Kidney (tissue), 14 donors: ENCODE results near the gene IL9. TPM values are rescaled to one million over a fixed set of nuclear protein-coding genes. Genes with fewer than 3 reads are reported as not detected.

Experiments used
- DNase-seq, 5 donors: peaks; one replicate each; pipeline ENCODE4 v3.0.0-alpha.2; 2013 to 2020
- FAIRE-seq: peaks from 2 replicates; lab custom pipeline; 2012; peaks lifted over from hg19 to GRCh38; lab: Jason Lieb, UNC
- H3K27ac ChIP-seq, 2 donors: one replicate each; pipeline ENCODE4 v1.7.0; 2013; ENCODE audit warnings: low read depth in 2 of 2, low read length in 2 of 2, inconsistent platforms in 1 of 2
- H3K27me3 ChIP-seq: one replicate; pipeline ENCODE4 v1.7.1; 2013; ENCODE audit warnings: low read length, inconsistent platforms; ENCODE audit not compliant: control insufficient read depth, insufficient read depth
- H3K36me3 ChIP-seq, 3 donors: one replicate each; pipeline versions ENCODE4 v1.7.0 to v1.7.1; 2013; ENCODE audit warnings: low read length in 3 of 3, control low read depth in 1 of 3, inconsistent platforms in 1 of 3; ENCODE audit not compliant: insufficient read depth in 3 of 3, control insufficient read depth in 2 of 3
- H3K4me1 ChIP-seq, 3 donors: one replicate each; pipeline versions ENCODE4 v1.7.0 to v1.7.1; 2013; ENCODE audit warnings: low read length in 3 of 3, inconsistent platforms in 1 of 3, low read depth in 1 of 3; ENCODE audit not compliant: control insufficient read depth in 2 of 3, insufficient read depth in 2 of 3
- H3K4me3 ChIP-seq, 3 donors: one replicate each; pipeline versions ENCODE4 v1.7.0 to v1.8.1; 2013; ENCODE audit warnings: low read length in 3 of 3, control low read depth in 1 of 3, inconsistent platforms in 1 of 3
- H3K9ac ChIP-seq, 3 donors: one replicate each; pipeline versions ENCODE4 v1.7.0 to v1.7.1; 2013; ENCODE audit warnings: low read length in 3 of 3, control low read depth in 1 of 3, inconsistent platforms in 1 of 3
- H3K9me3 ChIP-seq, 3 donors: one replicate each; pipeline versions ENCODE4 v1.7.0 to v1.7.1; 2013; ENCODE audit warnings: low read length in 3 of 3, control low read depth in 1 of 3, inconsistent platforms in 1 of 3; ENCODE audit not compliant: control insufficient read depth in 2 of 3, insufficient read depth in 1 of 3
- intact Hi-C: fragments of 100-400 bp; cut with DNase I; formaldehyde crosslinking; loops from one replicate; pipeline ENCODE4 v1.11.1; 2022
- polyA plus RNA-seq: library from polyadenylated mRNA; stranded (reverse); fragments of 350-450 nt; fragmentation: Illumina TruSeq; extraction: RNeasy Lipid Tissue Mini Kit (QIAGEN cat#74804); gene quantifications from one replicate; pipeline ENCODE4 v1.2.3, GENCODE V29; 2014; ENCODE audit warnings: low read depth, low replicate concordance; ENCODE audit not compliant: insufficient read depth
- total RNA-seq: library from RNA; stranded (reverse); fragmentation: NEBNext Ultra II Directional; extraction: Animal tissue kit (Norgen Biotek cat#: 25700); gene quantifications from one replicate; pipeline ENCODE4 v1.2.1, GENCODE V29; 2021
- TF ChIP-seq, protein P1 (sequence below): IDR thresholded peaks from 3 replicates; pipeline ENCODE4 v1.5.1; 2012; ENCODE audit warnings: mild to moderate bottlenecking, moderate library complexity, borderline replicate concordance; ENCODE audit not compliant: insufficient read depth; ENCODE audit errors: extremely low read depth
- donor health status: control.
- donor health status: control.
- donor health status: control.
- donor health status: control.
- donor health status: control.
- donor health status: DM: yes; HTN: yes; CAD: no.
- donor health status: Normal renal cell carcinoma (clear cell type).

The IL9 gene
- total and polyA plus RNA-seq, 2 donors from 2014 or later, result not detected

DNA sequence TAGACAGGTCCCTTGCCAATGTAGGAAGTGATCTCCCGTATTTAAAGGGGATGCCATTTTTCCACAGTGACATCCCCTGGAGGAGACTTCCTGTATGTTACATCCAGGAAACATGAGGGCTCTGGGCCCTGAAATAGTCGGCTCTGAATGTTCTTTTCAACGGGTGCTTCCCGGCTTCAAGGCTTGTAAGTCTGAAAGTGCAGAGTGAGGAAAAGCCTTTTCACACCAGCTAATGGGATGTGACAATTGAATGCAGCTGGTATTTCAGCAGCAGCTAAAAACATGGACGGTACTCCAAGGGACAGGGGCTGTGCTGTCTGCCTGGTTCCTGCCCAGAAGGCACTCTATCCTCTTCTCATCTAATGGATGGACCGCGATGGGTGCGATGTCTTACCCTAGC is 1.4 kb downstream of the IL9 start:
- intact Hi-C loops, result no loop called here
- DNase-seq (peak in 1 of 5 donors; percentile 20), FAIRE-seq (no peak)
- H3K27ac ChIP-seq, result no peak overlapping the region
- H3K4me1 ChIP-seq, result peaks cover 0 to 2% (median 0%) of the 10 kb centered on the region in 3 donors
- H3K9me3 ChIP-seq, result no peaks in the 10 kb centered on the region
- TF ChIP-seq, protein P1, sequence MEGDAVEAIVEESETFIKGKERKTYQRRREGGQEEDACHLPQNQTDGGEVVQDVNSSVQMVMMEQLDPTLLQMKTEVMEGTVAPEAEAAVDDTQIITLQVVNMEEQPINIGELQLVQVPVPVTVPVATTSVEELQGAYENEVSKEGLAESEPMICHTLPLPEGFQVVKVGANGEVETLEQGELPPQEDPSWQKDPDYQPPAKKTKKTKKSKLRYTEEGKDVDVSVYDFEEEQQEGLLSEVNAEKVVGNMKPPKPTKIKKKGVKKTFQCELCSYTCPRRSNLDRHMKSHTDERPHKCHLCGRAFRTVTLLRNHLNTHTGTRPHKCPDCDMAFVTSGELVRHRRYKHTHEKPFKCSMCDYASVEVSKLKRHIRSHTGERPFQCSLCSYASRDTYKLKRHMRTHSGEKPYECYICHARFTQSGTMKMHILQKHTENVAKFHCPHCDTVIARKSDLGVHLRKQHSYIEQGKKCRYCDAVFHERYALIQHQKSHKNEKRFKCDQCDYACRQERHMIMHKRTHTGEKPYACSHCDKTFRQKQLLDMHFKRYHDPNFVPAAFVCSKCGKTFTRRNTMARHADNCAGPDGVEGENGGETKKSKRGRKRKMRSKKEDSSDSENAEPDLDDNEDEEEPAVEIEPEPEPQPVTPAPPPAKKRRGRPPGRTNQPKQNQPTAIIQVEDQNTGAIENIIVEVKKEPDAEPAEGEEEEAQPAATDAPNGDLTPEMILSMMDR, result no peak
- no peak overlapping the region for H3K4me3 ChIP-seq
- no peaks in the 10 kb centered on the region for H3K36me3 ChIP-seq
- H3K9ac ChIP-seq, result no peak overlapping the region
- no peaks in the 10 kb centered on the region for H3K27me3 ChIP-seq

DNA sequence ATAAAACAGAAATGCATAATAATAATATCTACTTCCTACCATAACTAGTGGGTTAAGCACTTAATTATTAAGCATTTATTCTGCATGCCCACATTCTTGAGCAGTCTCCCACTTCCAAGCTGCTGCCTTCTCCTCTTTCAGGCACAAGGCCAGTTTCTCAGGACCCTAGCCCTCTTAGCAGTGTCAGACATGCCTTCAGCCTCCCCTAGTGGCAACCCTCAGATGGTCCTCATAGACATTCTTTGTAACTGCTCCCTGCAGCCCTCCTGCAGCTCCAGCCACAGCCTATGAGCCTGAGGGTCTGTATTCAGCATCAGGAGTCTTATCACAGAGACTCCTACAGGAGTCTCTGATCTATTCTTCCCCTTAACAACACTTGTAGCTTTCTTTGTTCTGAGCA is 3.9 kb downstream of the IL9 start:
- no peaks in the 10 kb centered on the region for H3K36me3 ChIP-seq
- no peak overlapping the region for H3K27ac ChIP-seq
- FAIRE-seq (no peak), DNase-seq (peak in 4 of 5 donors; percentile 51 to 78 (median 68))
- no peaks in the 10 kb centered on the region for H3K27me3 ChIP-seq
- no peaks in the 10 kb centered on the region for H3K9me3 ChIP-seq
- TF ChIP-seq, protein P1, result peak; percentile 20
- no peak overlapping the region for H3K9ac ChIP-seq
- intact Hi-C loops, result no loop called here
- H3K4me1 ChIP-seq, result peaks cover 0 to 2% (median 0%) of the 10 kb centered on the region in 3 donors
- H3K4me3 ChIP-seq, result no peak overlapping the region

DNA sequence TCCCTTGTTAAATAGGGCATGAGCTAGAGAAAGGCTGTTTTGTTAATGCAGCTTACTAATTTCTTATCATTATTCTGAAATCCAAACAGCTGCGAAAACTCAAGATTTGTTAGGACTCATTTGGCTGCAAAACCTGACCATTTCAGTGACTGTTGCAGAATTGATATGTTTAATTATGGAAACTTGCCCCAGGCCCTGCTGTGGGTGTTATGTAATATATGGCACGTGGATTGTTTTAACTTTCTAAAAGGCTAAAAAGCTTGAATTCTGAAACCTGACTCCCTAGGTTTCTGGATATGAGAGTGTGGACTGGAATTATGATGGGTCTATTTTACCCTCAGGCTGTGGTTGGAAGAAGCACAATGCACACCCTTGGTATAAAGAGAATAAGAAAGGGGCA is 4.4 kb downstream of the IL9 start:
- Histone ChIP-seq H3K9ac (no peak overlapping the region), H3K27me3 (no peaks in the 10 kb centered on the region), H3K4me3 (no peak overlapping the region), H3K36me3 (no peaks in the 10 kb centered on the region), H3K9me3 (no peaks in the 10 kb centered on the region), H3K27ac (no peak overlapping the region), H3K4me1 (peaks cover 0 to 2% (median 0%) of the 10 kb centered on the region in 3 donors)
- FAIRE-seq, result no peak
- TF ChIP-seq, protein P1, result no peak
- DNase-seq, result peak in 1 of 5 donors; percentile 58
- intact Hi-C loops, result no loop called here

DNA sequence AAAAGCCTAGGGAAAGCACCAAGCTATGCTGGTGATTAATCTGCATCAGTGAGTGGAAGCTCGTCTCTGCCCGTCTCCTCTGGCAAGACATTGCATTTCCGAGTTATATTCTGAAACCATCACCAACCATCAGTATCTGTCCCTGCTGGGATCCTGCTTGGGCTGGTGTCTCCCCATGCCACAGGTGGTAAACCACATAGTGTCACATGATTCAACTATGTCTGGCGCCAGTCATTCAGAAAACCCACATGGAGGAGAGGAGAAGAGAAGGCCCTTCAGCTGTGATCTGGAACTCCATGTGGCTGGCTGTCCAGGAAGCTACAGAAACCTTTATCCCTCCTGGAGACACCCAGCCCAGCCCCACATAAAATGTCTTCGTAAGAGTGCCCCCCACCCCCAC is 4.8 kb downstream of the IL9 start:
- Histone ChIP-seq H3K27me3 (no peaks in the 10 kb centered on the region), H3K4me3 (no peak overlapping the region), H3K27ac (no peak overlapping the region), H3K9me3 (no peaks in the 10 kb centered on the region), H3K9ac (no peak overlapping the region), H3K36me3 (no peaks in the 10 kb centered on the region), H3K4me1 (peaks cover 0 to 2% (median 0%) of the 10 kb centered on the region in 3 donors)
- TF ChIP-seq, protein P1, result no peak
- FAIRE-seq (no peak), DNase-seq (no peak)
- intact Hi-C loops, result no loop called here
